NCI-H1048 (cell line): ENCODE results near the gene RECQL5.

Experiments used
- DNase-seq: peaks from one replicate; lab custom pipeline; 2025; lab: John Stamatoyannopoulos, UW

The RECQL5 gene

GRCh38 chr17:75666959-75667790 lies at the start of gene RECQL5, which contains the start of gene SAP30BP:
Gene RECQL5 (minus strand): TSS chr17:75667154. CDS start chr17:75666557, 597 bp downstream.
Gene SAP30BP (plus strand): TSS chr17:75667338. CDS start chr17:75667373, 35 bp downstream.
- peak; percentile 88 for DNase-seq

GRCh38 chr17:75712446-75712845 lies 45.5 kb upstream of the RECQL5 start:
- DNase-seq = no peak

GRCh38 chr17:75707079-75707571 lies 40.2 kb upstream of the RECQL5 start:
- DNase-seq = no peak

- no peak for DNase-seq
These were observed 39.2 kb upstream of the RECQL5 start for GRCh38 chr17:75706042-75706728.

GRCh38 chr17:75704963-75705875 lies 38.3 kb upstream of the RECQL5 start:
- DNase-seq = no peak

- no peak for DNase-seq
These were observed 36.6 kb upstream of the RECQL5 start for GRCh38 chr17:75703591-75703990.

- DNase-seq = no peak
These were observed 36.2 kb upstream of the RECQL5 start for GRCh38 chr17:75703191-75703590.

- DNase-seq = no peak
These were observed 34.3 kb upstream of the RECQL5 start for GRCh38 chr17:75701288-75701687.

GRCh38 chr17:75698659-75699058 lies 31.7 kb upstream of the RECQL5 start:
- no peak for DNase-seq

GRCh38 chr17:75697651-75698291 lies 30.8 kb upstream of the RECQL5 start:
- no peak for DNase-seq

- DNase-seq = no peak
These were observed 28.9 kb upstream of the RECQL5 start for GRCh38 chr17:75695830-75696271.

GRCh38 chr17:75695141-75695829 lies 28.3 kb upstream of the RECQL5 start:
- DNase-seq = no peak

- DNase-seq = no peak
These were observed 27.6 kb upstream of the RECQL5 start for GRCh38 chr17:75694536-75694935.

- DNase-seq = no peak
These were observed 26.8 kb upstream of the RECQL5 start for GRCh38 chr17:75693500-75694481.

GRCh38 chr17:75692976-75693375 lies 26.0 kb upstream of the RECQL5 start:
- no peak for DNase-seq

- no peak for DNase-seq
These were observed 25.1 kb upstream of the RECQL5 start for GRCh38 chr17:75691801-75692626.

- DNase-seq = no peak
These were observed 24.4 kb upstream of the RECQL5 start for GRCh38 chr17:75691371-75691791.

- DNase-seq = no peak
These were observed 22.5 kb upstream of the RECQL5 start for GRCh38 chr17:75689441-75689873.
